NCI-H2081 (cell line): ENCODE measurements around the gene DUS3L.

Experiments
- DNase-seq, 2 experiments: peaks; one replicate each; lab custom pipeline; 2025; lab: John Stamatoyannopoulos, UW

DUS3L gene

GRCh38 chr19:5790559-5791520, at the start of gene DUS3L:
TSS of gene DUS3L (minus strand) at chr19:5791163. CDS start at chr19:5791141, 22 bp downstream.
- DNase-seq: peak; percentile 98

- no peak for DNase-seq
Observed at GRCh38 chr19:5839065-5840017, 48.4 kb upstream of the DUS3L start, which contains the start of gene FUT6. TSS of gene FUT6 (minus strand) at chr19:5839702. CDS start at chr19:5832567, 7,135 bp downstream.

DNA sequence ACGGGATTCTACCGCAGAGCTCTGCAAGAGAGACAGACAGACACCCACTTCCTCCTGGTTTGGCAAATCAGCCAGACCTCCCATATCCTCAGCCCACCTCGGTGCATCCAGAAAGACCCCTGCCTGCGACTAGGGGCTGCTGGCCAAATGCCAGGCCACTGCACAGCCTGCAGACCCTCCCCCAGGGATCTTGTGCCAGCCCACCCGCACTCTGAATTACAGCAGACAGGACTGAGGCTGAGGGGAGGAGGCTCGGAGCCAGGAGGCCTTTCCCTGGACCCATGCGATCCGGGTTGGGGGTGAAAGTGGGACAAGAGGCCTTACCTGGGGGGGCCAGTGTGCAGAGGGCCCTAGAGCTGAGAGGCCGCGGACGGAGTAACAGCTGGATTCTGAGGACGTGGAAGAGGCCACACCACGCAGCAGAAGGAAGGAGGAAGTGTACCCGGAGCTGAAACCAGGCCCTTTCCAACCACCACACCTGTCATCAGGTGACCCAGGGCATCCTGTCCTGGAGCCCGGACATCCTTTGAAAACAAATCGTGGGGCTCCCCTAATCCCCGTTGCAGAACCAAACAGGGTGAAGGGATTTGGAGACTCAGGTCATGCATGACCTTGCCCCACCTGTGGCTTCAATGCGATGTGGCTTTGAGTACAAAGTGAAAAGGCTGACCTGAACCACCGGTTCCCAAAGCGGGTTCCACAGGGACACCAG, 47.5 kb upstream of the DUS3L start:
- DNase-seq: no peak

GRCh38 chr19:5837761-5838352, 46.9 kb upstream of the DUS3L start:
- DNase-seq: no peak

GRCh38 chr19:5832527-5833216, 41.7 kb upstream of the DUS3L start:
- no peak for DNase-seq

GRCh38 chr19:5832061-5832460, 41.1 kb upstream of the DUS3L start:
- no peak for DNase-seq

DNA sequence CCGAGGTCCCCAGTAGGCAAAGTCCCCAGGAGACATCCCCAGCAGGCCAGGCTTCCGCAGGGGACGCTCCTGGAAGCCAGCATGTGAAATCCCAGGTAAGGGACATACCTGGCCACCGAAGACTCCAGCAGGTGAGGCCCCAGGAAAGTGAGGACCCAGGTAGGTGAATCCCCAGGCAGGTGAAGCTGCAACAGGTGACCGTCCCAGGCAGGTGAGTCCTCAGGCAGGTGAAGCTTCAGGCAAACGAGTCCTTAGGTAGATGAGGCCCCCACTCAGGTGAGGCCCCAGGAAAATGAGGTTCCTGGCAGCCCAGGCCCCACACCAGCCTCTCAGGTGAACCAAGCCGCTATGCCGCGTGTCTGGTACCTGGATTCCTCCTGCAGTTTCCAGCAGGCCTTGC, 40.2 kb upstream of the DUS3L start:
- DNase-seq: no peak

DNA sequence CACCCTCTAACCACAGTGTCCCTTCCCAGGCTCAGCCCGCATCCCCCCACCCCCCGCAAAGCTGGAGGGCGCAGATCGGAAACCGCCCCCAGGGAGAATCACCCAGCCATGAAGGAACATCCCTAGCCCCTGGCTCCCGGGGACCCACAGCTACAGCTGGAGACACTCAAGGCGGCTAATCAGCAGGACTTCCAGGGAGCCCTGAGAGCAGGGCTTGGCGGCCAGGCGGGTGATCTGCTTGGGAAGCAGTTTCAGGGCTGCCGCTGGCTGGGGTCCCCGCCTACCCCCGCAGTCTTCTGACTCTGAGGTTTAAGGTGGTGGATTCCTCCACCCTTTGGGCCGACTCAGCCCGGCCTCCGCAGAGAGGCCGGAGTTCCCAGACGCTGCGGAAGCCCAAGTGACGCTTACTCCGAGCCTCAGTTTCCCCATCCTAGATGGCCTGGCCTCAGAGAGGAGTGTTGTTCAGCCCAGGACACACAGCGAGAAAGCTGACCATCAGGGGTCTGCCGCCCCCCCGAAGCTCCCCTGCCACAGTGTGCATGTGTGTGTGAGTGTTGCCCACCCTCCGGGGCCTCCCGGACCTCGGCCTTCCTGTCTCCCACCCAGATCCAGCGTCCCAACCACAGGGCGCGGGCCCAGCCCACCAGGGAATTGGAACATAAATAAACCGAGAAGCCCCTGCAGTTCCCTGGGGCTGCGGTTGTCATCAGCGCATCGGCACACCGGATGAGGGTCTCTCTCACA, 38.8 kb upstream of the DUS3L start:
- DNase-seq: no peak

DNA sequence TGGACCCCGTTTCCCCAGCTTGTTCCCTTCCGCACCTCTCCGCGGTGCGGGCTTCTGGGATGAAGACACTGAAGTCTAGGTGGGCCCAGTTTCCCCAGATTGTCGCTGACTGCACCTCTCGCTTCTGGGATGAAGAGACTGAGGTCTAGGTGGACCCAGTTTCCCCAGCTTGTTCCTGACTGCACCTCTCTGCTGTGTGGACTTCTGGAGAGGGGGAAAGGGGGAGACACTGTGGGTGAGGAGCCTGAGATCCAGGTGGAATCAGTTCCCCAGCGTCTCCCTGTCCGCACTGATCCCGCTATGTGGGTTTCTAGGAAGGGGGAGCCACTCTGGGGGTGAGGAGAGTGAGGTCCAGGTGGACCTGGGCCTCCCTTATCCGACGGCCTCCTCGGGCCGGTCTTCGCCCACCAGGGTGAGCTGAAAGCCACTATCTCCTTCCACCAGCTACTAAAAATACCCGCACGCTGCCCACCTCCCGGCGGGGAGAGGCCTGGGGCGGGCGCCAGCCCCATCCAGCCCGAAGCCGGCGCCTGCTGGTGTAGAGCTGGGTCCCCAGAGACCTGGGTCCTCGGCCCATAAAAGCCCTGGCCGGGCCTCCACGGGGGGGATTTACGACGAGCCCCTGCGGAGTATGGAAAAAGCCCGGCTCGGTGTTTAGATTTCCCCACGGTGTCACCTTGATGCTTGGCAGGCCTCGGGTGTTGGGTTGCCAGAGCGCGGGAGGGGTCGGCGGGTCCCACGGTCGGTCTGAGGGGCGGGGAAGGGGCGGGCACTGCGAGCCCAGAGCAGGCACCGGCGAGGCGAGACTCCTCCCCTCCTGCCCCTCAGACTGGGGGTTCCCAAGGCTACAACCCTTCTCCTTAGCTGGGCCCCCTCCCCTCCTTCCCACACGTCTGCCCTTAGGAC, 38.0 kb upstream of the DUS3L start:
- peak; percentile 74 to 76 for DNase-seq

GRCh38 chr19:5827891-5828660, 37.1 kb upstream of the DUS3L start:
- DNase-seq: peak; percentile 94 to 97

DNA sequence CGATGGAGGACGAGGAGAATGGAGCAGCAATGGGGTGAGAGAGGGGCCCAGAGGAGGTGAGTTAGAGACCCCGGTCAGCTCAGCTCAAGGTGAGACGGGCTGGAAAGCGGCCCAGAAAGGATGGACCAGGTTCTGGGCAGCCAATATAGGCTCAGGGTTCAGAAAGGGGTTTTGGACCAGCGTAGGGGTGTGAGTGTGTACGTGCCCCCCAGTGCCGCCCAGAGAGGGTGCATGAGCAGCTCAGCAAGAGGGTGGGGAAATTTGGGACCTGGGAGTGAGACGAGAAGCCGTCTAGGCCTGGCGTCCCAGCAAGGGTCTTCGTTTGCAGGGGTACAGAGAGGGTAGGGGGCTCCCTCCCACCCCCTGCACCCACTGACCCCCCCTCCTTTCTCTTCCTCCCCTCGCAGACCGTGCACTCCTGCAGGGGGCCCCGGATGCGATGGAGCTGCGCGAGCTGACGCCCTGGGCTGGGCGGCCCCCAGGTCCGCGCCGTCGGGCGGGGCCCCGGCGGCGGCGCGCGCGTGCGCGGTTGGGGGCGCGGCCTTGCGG, 36.5 kb upstream of the DUS3L start:
- no peak for DNase-seq

DNA sequence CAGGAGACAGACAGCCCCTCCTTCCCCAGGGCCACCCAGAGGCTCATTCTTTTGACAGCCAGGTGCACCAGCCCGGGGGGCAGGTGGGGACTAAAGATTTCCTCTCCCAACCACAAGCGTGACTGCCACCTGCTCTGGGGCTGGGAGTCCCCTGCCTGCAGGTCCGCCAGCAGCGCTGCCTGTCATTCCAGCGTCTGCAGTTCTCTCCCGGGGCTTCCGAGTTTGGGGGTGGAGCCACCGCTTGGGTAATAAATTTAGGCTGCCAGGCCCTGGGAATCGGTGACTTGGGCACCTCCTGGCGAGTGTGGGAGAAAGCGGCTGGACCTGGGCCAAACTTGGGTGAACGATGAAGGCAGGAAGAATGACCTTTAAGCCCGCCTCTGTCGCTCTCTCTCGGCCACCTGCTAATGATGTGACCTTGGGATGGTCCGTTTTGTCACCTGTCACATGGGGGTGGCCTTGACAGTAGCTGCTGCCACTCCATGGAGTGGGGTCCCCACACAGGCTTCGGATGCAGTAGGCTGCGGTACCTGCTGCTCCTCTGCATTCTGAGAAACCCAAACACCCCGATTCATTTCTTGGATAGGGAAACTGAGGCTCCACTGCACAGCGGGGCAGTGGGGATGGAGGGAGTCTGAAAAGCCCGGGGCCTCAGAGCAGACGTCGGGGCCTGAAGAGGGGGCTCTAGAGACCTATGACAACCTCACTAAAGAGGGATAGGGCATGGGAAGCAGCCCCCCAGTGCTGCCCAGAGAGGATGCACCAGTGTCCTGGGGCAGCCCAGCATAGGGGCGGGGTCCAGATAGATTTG, 35.8 kb upstream of the DUS3L start:
- DNase-seq: peak; percentile 83 to 94

GRCh38 chr19:5825178-5825577, 34.2 kb upstream of the DUS3L start:
- DNase-seq: no peak

- no peak for DNase-seq
Observed at GRCh38 chr19:5824751-5825150, 33.8 kb upstream of the DUS3L start.

DNA sequence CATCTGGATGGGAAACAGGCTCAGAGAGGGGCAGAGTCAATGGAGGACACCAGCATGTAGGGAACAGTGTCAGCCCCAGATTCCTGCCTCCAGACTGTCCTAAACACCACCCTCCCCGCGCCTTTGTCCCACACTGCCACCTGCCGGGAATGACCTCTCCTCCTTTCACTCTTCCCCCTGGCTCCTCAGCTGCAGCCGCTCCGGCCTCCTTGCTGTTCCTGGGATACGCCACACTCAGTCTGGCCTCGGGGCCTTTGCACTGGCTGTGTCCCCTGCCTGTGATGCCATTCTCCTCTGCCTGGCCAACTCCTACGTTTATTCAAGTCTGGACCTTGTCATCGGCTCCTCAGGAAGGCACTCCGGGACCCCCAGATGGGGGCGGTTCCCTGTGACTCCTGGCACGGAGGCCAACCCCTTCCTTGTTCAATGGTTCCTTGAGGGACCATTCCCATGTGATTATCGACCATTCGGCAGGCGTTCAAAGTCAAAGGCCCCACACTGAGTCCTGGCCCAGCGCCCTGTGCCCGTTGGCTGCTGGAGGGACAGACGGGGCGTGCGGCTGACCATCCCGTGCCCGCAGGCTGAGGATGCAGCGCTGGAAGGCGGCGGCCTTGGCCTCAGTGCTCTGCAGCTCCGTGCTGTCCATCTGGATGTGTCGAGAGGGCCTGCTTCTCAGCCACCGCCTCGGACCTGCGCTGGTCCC, 32.8 kb upstream of the DUS3L start:
- no peak for DNase-seq

GRCh38 chr19:5822181-5822844, 31.4 kb upstream of the DUS3L start:
- peak in 1 of 2 experiments; percentile 24 for DNase-seq
